T-helper 2 cell (primary cell): ENCODE measurements around the gene OAT.
A peak's percentile ranks its signal among the peaks of the same experiment; 100 is the strongest.

Source experiments
- DNase-seq, 5 experiments: peaks; one replicate each; pipeline versions ENCODE4 v3.0.0 to v3.0.0-alpha.2; 2012 to 2022

The OAT gene

DNA sequence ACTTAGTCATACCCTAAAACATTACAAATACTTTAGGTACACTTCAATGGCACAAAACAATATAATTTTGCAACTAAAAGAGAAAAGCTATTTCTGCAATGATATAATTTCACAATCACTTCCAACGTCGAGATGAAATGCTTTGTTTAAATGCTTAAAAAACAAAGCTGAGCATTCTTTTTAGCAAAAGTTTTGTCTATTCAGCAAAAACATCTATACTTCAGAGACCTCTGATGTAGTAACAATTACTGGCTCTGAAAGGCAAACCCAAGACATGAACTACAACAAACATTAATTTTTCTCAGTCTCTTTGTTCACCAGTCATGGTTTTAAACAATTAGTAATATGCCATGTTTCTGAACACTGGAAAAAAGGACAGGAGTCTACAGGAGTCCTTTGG lies 16.4 kb downstream of the OAT start:
- no peak for DNase-seq

GRCh38 chr10:124401633-124402032 lies 17.1 kb downstream of the OAT start:
- no peak for DNase-seq

- DNase-seq, result no peak
Observed at GRCh38 chr10:124394583-124394982, 24.1 kb downstream of the OAT start.

DNA sequence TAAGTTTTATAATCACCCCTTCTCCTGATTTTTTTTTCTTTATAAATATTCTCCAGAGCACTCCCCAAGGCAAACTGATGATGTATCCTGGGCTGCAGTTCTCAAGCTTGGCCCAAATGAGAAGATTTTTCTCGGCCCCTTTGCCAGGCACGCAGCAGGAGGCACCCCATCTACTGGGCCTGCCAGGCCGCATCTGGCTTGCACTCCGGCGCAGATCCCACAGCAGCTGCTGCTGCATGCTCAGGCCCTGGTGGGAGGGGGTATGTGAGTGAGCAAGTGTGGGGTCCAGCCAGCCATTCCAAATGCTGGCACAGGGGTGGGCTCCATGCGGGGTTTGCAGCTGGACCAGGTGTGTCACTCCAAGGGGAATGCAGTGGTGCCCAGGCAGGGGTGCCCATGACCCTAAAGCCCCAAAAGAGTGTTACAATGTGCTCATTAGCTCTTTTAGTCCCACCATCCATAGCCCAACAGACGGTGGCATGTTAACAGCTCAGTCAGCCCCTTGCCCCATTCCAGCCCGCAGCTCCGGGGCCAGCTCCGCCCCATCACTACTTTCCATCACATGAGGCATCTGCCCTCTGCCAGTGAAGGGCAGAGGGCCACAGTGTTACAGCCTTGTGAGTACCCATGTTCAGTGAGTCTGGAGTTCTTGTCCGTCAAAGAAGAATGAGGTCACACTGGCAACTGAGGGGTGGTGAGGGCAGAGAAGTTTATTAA lies 25.9 kb downstream of the OAT start:
- no peak for DNase-seq

DNA sequence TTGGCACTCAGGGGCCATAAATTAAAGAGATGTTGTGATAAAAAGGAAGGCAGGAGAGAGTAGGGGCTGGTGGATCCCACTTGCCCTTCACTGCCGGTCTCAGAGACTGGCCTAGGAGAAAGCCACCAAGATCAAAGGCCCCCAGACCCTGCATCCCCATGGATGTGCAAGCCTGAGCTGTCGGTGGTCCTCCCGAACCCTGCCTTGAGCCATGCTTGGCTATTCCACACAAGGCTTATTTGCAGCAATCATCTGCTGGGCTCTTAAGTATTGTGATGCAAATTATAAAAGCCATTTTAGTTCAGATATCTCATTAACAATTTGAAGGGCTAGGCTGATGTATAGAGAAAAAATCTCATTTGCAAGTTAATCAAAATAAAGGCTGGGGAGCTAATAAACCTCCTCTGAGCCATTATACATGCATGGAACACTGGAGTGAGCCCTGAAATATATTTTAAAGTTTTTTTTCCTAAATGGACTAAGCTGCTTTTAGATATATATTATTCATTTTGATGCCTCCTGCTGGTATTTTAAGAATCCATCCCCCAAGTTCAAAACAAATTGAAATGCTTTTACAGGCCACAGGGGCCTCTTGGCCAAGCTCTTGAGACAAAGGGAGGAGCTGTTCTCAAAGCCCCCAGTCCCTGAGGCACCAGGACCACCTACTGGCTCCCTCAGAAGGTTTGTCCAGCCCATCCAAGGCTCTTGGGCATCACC lies 28.1 kb downstream of the OAT start:
- DNase-seq, result no peak

DNA sequence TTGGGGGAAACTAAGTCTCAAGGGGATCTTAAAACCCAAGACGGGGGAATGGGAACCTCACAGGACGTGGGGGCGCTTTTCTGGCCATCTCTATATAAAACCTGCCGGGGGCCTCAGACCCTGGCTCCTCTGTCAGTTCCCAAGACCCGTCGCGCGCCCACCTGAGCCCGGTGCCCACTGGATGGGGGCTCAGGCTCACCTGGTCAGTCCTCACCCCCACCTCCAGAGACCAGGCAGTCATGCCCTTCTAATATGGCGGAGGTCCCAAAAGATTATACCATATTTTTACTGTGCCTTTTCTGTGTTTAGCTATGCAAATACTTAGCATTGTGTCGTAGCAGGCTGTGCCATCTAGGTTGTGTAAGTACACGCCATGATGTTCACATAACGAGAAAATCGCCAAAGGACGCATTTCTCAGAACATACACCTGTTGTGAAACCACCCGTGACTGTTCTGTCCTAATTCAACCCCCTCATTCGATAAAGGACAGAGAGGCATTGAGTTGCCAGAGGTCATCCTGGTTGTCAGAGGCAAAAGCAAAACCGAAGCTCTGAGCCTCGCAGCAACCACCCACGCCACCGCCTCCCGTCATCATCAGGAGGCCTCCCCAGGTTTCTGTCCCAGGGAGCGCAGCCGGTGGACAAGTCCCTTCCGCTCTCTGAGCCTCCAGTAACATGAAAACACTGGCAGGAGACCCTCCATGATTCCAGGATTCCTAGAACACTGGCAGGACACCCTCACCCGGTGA lies 28.9 kb downstream of the OAT start:
- no peak for DNase-seq

- peak; percentile 82 to 92 (median 87) for DNase-seq
Observed at GRCh38 chr10:124388823-124389612, 29.7 kb downstream of the OAT start.

GRCh38 chr10:124388476-124388822 lies 30.3 kb downstream of the OAT start:
- DNase-seq, result no peak

GRCh38 chr10:124387078-124387874 lies 31.4 kb downstream of the OAT start:
- DNase-seq, result no peak

DNA sequence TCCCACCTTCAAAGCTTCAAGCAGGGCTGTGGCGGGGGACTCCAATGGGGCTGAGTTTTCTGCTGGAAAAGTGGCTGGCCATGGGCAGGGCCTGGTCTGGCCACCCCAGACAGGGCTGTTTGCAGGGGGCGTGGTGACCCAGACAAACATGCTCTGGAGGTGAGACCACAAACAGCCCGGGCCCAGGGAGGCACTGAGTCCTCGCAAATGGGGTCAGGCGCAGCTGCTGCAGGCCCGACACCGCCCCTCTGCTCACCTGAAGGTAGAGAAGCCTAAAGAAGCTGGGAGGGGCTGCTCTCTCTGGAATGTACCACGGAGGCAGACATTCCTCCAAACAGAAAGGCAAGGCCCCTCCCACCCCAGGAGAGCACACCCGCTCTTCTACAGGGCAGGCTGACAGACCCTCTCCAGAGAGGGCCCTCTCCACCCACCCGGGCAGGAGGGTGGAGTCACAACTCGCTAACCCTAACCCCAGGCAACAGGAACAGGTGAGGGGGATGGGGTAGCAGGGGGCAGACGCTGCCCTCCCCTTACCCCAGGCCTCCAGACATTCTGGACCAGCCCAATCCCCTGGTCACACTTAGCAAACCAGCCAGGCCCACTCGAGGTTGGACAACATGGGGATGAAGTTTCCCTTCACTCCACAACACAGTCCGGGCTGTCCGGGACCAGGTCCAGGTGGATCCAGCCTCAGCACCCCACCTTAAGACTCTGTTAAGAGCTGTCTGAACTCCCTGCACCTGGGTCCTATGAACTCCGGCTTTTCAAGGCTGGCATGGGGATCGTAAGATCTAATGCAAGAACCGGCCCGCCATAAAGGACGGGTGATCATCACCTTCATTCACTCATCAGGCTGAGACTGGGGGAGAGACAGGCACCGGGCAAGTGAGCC lies 32.3 kb downstream of the OAT start:
- DNase-seq, result no peak

GRCh38 chr10:124385627-124386185 lies 33.0 kb downstream of the OAT start:
- DNase-seq, result no peak

GRCh38 chr10:124384591-124385190 lies 34.0 kb downstream of the OAT start:
- no peak for DNase-seq

DNA sequence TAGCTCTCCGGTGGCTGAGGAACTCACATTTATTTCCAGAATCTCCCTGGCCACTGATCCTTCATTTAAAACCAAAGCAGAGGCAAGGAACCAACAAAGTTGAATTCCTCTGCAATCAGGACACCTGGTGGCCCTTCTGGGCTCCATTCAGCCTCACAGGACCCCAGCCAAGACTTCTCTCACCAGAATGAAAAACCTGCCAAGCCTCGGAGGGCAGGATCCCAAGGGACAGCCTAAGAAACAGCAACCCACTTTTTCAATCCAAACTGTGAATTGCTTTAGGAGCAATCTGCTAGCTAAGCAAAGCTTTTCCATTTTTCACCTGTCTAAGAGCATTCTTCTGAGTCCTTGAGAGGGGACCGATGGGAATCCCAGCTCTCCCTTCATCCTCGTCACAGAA lies 34.6 kb downstream of the OAT start:
- no peak for DNase-seq

- no peak for DNase-seq
Observed at GRCh38 chr10:124383496-124383895, 35.2 kb downstream of the OAT start.

DNA sequence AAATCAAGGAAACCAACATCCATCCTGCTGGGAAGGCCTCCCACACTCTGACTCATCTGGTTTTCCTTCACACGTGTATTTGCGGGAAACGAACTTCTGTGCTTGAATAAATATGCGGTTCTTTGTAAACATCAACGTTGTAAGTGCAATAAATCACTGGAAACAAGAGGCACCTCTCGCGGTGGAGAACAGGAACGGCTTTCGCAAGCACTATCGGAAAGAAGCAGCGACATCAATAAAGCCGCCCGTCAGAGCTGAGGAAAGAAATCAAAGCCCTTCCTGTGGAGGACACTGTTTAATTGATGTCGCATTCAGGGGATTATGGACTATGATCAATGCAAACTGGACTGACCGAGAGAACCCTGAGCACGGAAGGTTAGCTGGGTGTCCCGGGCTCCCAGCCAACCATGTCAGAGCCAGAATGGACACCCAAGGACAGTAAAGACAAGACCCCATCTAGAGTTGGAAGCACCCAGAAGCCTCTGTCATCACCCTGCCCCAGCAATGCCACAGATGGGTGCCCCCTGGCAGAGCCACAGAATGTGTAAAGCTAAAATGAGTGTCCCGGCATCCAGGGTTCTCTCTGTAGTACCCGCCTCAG lies 37.6 kb downstream of the OAT start:
- no peak for DNase-seq

DNA sequence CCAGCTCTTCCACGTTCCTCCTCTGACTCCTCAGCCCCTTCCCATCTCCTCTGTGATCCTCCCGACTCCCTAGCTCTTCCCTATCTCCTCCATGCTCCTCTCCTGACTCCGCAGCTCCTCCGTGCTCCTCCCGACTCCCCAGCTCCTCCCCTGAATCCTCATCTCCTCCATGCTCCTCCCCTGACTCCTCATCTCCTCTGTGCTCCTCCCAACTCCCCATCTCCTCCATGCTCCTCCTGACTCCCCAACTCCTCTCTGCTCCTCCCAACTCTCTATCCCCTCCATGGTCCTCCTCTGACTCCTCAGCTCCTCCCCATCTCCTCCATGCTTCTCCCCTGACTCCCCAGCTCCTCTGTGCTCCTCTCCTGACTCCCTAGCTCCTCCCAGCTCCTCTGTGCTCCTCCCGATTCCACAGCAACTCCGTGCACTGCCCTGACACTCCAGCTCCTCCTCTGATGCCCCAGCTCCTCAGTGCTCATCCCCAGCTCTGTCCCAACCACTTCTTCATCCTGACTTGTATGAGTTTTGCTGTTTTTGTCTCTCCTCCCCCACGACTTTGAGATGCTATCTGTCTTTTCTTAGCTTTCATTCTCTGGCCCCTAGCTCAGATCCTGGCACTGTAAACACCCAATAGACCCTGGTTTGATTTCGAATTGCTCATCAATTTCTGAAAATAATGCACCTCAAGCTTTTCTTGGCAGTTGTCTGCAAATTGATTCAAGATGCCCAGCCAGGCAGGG lies 38.3 kb downstream of the OAT start:
- no peak for DNase-seq

DNA sequence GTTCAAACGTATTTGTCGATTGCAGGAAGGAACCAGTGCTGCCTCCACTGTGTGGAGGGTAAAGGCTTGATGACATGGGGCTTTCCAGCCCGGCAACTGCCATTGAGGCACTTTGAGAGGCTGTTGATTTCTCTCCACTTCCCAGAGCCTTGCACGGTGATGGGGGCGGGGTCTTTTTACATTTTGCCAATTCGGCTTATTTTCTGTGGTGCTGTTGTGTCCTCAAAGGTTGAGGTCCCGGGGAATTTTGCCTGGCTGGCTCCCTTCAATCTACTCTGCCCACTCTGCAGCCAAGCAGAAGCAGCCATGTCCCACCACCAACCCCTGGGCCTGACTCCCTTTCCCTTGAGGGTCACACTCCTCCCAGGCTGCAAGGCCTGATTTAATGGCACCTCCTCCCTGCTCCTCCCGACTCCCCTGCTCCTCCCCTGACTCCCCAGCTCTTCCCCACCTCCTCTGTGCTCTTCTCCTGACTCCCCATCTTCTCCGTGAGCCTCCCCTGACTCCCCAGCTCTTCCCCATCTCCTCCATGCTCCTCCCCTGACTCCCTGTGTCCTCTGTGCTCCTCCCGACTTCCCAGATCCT lies 39.0 kb downstream of the OAT start:
- no peak for DNase-seq

DNA sequence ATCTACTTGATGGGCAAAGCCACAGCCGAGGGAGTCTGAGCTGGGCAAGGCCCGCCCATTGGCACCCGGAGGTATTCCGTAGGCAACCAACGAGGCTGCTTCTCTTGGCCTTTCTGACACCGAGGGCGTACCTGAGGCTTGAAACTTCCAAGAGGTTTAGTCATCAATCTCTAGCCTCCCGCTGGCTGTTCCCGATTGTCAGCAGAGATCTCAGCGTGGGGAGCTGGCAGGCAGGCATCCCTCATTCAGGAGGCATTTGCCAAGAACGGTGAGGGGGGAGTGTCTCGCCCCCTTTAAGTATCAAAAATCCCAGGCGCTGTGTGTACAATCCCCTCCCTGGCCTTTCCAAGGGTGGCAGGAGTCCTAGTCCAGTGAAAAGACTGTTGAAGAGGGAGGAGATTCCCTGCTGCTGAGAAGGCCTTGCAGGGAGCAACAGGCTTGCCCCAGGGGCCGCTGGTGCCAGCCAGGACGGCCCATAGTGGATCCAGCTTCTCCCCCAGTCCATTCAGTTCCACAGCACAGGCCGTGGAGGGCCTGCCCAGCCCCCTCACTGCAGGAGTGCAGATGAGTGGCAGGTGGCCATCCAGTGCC lies 39.7 kb downstream of the OAT start:
- DNase-seq, result no peak
